Measurements from ENCODE around the gene PIAS1. TPM values are rescaled to one million over a fixed set of nuclear protein-coding genes. Genes with fewer than 3 reads are reported as not detected.

PIAS1 gene
- total and polyA plus RNA-seq, 9 of the 15 experiments (the other 6 are each of a cell fraction or from before 2014, with no cell fraction given): 18.0 to 59.1 (median 28.5) TPM

- no peak for TF ChIP-seq ZNF347 (CRISPR knock-in tag; IDR thresholded peaks at IDR 0.05; ENCODE audit: low read depth)
- TF ChIP-seq DEAF1 (CRISPR knock-in tag; IDR thresholded peaks at IDR 0.05): no peak
- peak; percentile 38; the same call in 1 of the 2 replicates for TF ChIP-seq L3MBTL2 (IDR thresholded peaks at IDR 0.05)
- peak; percentile 65 for TF ChIP-seq GABPA (tag; conservative IDR thresholded peaks at IDR 0.05; ENCODE audit: low read depth)
- TF ChIP-seq AFF1 (IDR thresholded peaks at IDR 0.05; ENCODE audit: low read depth in 1 of 2, partially characterized antibody in 2 of 2): peak in 1 of 2 experiments; percentile 23
- TF ChIP-seq ARID1B (IDR thresholded peaks at IDR 0.05): 0 out of 2 replicates have a peak, but pooled peaks have one; percentile 12
- no peak for TF ChIP-seq IFI16 (CRISPR knock-in tag; IDR thresholded peaks at IDR 0.05)
- peak in 1 of 3 experiments; percentile 30 for TF ChIP-seq YY1 (IDR thresholded peaks at IDR 0.05; ENCODE audit: borderline replicate concordance in 1 of 3, control insufficient read depth in 1 of 3, extremely low read depth in 1 of 3, insufficient read depth in 3 of 3, insufficient read length in 1 of 3, insufficient replicate concordance in 2 of 3, low read depth in 1 of 3, low read length in 2 of 3)
- peak; percentile 20; the same call in 1 of the 2 replicates for TF ChIP-seq SOX6 (IDR thresholded peaks at IDR 0.05)
- TF ChIP-seq ZFP30 (CRISPR knock-in tag; IDR thresholded peaks at IDR 0.05; ENCODE audit: borderline replicate concordance): no peak
- TF ChIP-seq COPS2 (conservative IDR thresholded peaks at IDR 0.05): no peak
- no peak; the same call in 1 of the 2 replicates for TF ChIP-seq STAT5A (IDR thresholded peaks at IDR 0.05; ENCODE audit: borderline replicate concordance, low read length)
- 0 out of 2 replicates have a peak, but pooled peaks have one; percentile 37 for TF ChIP-seq POLR2A (conservative IDR thresholded peaks at IDR 0.05)
- peak; percentile 72; the same call in 1 of the 2 replicates for TF ChIP-seq CHD2 (IDR thresholded peaks at IDR 0.05; ENCODE audit: low read depth, low read length)
- no peak for TF ChIP-seq RNF219 (CRISPR knock-in tag; IDR thresholded peaks at IDR 0.05)
- TF ChIP-seq TARDBP (IDR thresholded peaks at IDR 0.05): no peak
- TF ChIP-seq NFRKB (IDR thresholded peaks at IDR 0.05; ENCODE audit: low read depth): no peak
- peak; percentile 77 for TF ChIP-seq LEF1 (IDR thresholded peaks at IDR 0.05)
- TF ChIP-seq MYC (IDR thresholded peaks at IDR 0.05; ENCODE audit: low read depth, low read length): peak; percentile 57; the same call in 1 of the 2 replicates
- no peak for TF ChIP-seq MYC (CRISPR knock-in tag; IDR thresholded peaks at IDR 0.05; ENCODE audit: borderline replicate concordance, low read depth)
- TF ChIP-seq DMBX1 (CRISPR knock-in tag; IDR thresholded peaks at IDR 0.05; ENCODE audit: borderline replicate concordance): no peak
- no peak for TF ChIP-seq MAFG (tag; conservative IDR thresholded peaks at IDR 0.05)
These were observed 151.9 kb downstream of the PIAS1 start (continued) for GRCh38 chr15:68205954-68206539.

Measured in K562 (cell line).